Right lobe of liver (tissue), 6 donors: Measurements from ENCODE around the gene STAT1. TPM values are rescaled to one million over a fixed set of nuclear protein-coding genes. Genes with fewer than 3 reads are reported as not detected.
A peak's percentile ranks its signal among the peaks of the same experiment; 100 is the strongest.

Experiments
- ATAC-seq, 4 donors: fragments of 200-7000 bp; cut with Tn5 transposase; one replicate each; pipeline ENCODE4 v1.9.1; 2020; ENCODE audit warnings: mild to moderate bottlenecking in 4 of 4, moderate library complexity in 4 of 4
- DNase-seq, 3 donors: peaks; one replicate each; pipeline ENCODE4 v3.0.0-alpha.2; 2020
- H3K27ac ChIP-seq, 3 donors: fragments of 200-600 bp; one replicate each; pipeline ENCODE4 v1.8.0; 2022
- H3K27me3 ChIP-seq, 2 donors: fragments of 200-600 bp; one replicate each; pipeline ENCODE4 v1.8.0; 2022
- H3K36me3 ChIP-seq, 4 donors: fragments of 200-600 bp; sonication (generic) in 1 of 4; one replicate each; pipeline versions ENCODE4 v1.5.1 to v1.8.0; 2017 to 2022; ENCODE audit warnings: control low read depth in 1 of 4
- H3K4me1 ChIP-seq, 4 donors: fragments of 200-600 bp; sonication (generic) in 1 of 4; one replicate each; pipeline versions ENCODE4 v1.5.1 to v1.8.0; 2017 to 2022; ENCODE audit warnings: control low read depth in 1 of 4
- H3K4me3 ChIP-seq, 3 donors: fragments of 200-600 bp; one replicate each; pipeline ENCODE4 v1.8.0; 2022
- H3K9me3 ChIP-seq, 4 donors: fragments of 200-600 bp; sonication (generic) in 1 of 4; one replicate each; pipeline versions ENCODE4 v1.5.1 to v1.8.0; 2017 to 2022; ENCODE audit warnings: control low read depth in 1 of 4
- POLR2A ChIP-seq: fragments of 450-650 bp; IDR thresholded peaks from one replicate; pipeline ENCODE4 v1.6.1; 2017; ENCODE audit warnings: antibody characterized with exemption, mild to moderate bottlenecking
- WGBS: methylation state at CpG from one replicate; pipeline ENCODE4 v1.1.6; 2018; ENCODE audit warnings: low coverage, low lambda C conversion rate; ENCODE audit not compliant: insufficient coverage; ENCODE audit errors: missing lambda C conversion rate; 5-methylcytosine and 5-hydroxymethylcytosine counted together
- intact Hi-C, 2 donors: fragments of 100-400 bp; cut with DNase I; formaldehyde crosslinking; loops; one replicate each; pipeline versions ENCODE4 v1.11.2 to v1.14.1; 2022
- total RNA-seq, 6 experiments: library from RNA; depleted of rRNA in 2 of 6; stranded (reverse); fragments of >200 nt in 2 of 6; fragmentation: NEBNext Ultra II Directional in 3 of 6; extraction: Animal tissue kit (Norgen Biotek cat#: 25700) in 3 of 6; gene quantifications; one replicate each; pipeline versions ENCODE4 v1.1.0 to v1.2.4, GENCODE V29; 2016 to 2023
- TF ChIP-seq, protein P1 (sequence below), 4 donors: fragments of 200-600 bp in 3 of 4; fragments of 450-650 bp in 1 of 4; IDR thresholded peaks; one replicate each; pipeline versions ENCODE4 v1.5.1 to v1.8.0; 2016 to 2022; ENCODE audit warnings: antibody characterized with exemption in 4 of 4, mild to moderate bottlenecking in 2 of 4
- donor health status: DM: no; HTN: yes; CAD: no.
- donor health status: DM: no; HTN: no; CAD: no.
- donor health status: DM: no; HTN: no; CAD: no.
- donor health status: DM: no; HTN: yes; CAD: no.
- donor health status: DM: no; HTN: yes; CAD: no.

STAT1 gene
- total RNA-seq, 6 experiments from 2014 or later: 28.9 to 72.3 (median 48.5) TPM

DNA sequence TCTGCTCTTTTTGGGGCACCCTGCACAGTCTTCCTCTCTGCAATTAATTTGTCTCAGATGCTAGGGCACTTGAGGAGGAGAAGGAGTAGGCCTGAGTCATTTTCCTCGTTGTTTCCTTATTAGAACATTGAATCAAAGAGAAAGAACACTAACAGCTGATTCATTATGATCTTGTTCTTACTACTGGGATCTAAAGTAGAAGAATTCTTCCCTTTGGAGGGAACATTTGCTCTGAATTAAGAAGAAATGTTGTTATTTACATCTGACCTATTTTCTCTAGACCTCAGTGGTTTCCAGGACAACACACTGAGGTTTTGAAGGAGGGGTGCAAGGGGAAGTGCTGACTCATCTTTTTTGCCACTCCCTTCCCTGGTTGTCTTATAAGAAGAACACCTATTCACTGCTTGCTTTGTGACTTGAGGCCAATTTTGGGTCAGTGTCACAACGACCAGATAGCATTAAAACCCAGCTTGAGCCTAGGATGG, 24.3 kb upstream of the STAT1 start:
- H3K9me3 ChIP-seq: no peaks in the 10 kb centered on the region
- intact Hi-C loops: no loop called here
- no peaks in the 10 kb centered on the region for H3K4me1 ChIP-seq
- H3K27me3 ChIP-seq: no peaks in the 10 kb centered on the region
- DNase-seq: no peak
- H3K27ac ChIP-seq: no peak overlapping the region
- ATAC-seq: no peak
- 60% methylated on average over 2 of the region's 2 CpGs for WGBS
- H3K36me3 ChIP-seq: no peaks in the 10 kb centered on the region
- TF ChIP-seq, protein P1, sequence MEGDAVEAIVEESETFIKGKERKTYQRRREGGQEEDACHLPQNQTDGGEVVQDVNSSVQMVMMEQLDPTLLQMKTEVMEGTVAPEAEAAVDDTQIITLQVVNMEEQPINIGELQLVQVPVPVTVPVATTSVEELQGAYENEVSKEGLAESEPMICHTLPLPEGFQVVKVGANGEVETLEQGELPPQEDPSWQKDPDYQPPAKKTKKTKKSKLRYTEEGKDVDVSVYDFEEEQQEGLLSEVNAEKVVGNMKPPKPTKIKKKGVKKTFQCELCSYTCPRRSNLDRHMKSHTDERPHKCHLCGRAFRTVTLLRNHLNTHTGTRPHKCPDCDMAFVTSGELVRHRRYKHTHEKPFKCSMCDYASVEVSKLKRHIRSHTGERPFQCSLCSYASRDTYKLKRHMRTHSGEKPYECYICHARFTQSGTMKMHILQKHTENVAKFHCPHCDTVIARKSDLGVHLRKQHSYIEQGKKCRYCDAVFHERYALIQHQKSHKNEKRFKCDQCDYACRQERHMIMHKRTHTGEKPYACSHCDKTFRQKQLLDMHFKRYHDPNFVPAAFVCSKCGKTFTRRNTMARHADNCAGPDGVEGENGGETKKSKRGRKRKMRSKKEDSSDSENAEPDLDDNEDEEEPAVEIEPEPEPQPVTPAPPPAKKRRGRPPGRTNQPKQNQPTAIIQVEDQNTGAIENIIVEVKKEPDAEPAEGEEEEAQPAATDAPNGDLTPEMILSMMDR (IDR thresholded peaks at IDR 0.05): no peak
- no peak for TF ChIP-seq POLR2A
- no peak overlapping the region for H3K4me3 ChIP-seq

DNA sequence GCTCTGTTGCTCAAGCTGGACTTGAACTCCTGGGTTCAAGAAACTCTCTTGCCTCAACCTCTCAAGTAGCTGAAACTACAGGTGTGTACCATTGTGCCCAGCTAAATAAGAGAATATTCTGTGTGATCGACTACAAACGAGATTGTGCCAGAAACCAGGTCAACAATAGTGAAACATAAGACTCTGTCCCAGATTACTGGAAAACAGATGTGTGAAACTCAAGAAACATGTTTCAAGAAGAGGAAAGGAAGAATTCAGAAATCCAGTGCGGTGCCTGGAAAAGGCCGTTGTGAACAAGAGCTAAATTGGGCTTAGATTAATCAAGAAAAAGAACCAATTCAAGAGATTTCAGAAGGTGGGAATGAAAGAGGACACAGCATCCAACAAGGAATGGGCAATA, 23.4 kb upstream of the STAT1 start:
- Histone ChIP-seq H3K36me3 (no peaks in the 10 kb centered on the region), H3K4me1 (no peaks in the 10 kb centered on the region), H3K9me3 (no peaks in the 10 kb centered on the region), H3K4me3 (no peak overlapping the region), H3K27ac (no peak overlapping the region), H3K27me3 (no peaks in the 10 kb centered on the region)
- TF ChIP-seq, protein P1 (IDR thresholded peaks at IDR 0.05): no peak
- no peak for TF ChIP-seq POLR2A
- ATAC-seq: no peak
- no peak for DNase-seq
- 95% methylated on average over 2 of the region's 4 CpGs for WGBS
- intact Hi-C loops: no loop called here

DNA sequence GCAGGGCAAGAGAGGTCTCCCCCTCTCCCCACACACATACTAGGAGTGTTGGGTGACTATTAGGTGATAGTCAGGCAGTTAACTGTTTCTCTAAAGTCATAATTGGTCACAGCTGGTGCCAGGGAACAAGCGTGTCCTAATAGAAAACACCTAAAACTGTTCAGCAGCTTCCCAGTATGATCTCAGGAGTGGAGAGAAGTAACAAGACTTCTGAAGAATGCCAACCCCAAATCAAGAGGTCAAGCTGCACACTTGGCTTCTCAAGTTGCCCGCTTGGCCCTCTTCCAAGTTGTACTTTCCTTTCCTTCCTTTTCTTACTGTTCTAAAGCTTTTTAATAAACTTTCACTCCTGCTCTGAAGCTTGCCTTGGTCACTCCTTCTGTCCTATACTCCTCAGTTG, 22.4 kb upstream of the STAT1 start:
- TF ChIP-seq, protein P1 (IDR thresholded peaks at IDR 0.05): no peak
- no peak for TF ChIP-seq POLR2A
- H3K4me1 ChIP-seq: no peaks in the 10 kb centered on the region
- H3K4me3 ChIP-seq: no peak overlapping the region
- H3K27ac ChIP-seq: no peak overlapping the region
- 100% methylated on average over 2 of the region's 2 CpGs for WGBS
- H3K9me3 ChIP-seq: no peaks in the 10 kb centered on the region
- no peak for DNase-seq
- H3K36me3 ChIP-seq: no peaks in the 10 kb centered on the region
- H3K27me3 ChIP-seq: no peaks in the 10 kb centered on the region
- ATAC-seq: no peak
- intact Hi-C loops: no loop called here

DNA sequence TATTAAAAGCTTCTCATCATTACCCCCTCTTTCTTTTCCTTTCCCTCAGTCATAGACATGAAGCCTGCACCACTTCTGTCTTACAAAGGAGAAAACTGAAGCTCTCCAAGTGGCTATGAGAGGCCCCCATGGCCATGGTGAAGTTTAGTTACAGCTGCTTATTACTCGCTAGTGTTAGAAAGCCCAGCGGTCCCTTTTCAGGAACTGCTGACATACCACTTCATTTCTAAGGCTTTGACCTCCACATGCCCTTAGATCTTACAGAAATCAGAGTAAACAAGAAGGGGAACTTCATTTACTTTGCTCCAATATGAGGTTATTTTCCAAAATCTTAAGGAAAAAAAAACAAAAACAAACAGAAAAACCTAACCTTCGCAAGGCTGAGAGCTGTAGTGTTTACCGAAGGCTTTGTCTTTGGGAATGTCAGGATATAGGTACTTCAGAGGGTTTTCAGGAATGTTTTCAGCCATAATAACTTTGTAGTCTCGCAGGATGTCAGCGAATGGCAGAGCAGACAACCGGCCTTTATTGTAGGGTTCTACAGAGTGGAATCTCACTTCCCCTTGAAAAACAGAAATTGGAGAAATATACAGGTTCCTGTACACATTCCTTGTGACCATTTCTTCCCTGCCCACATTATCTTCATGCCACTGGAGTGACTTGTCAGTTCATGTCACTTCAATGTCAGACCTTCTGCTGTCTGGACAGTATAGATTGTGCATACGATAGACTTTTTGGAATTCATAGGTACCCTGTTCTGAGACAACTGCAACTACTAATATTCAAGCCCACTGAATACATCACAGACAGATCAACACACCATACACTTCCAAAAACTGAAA, 18.8 kb upstream of the STAT1 start:
- Histone ChIP-seq H3K36me3 (no peaks in the 10 kb centered on the region), H3K4me3 (no peak overlapping the region), H3K9me3 (no peaks in the 10 kb centered on the region), H3K4me1 (no peaks in the 10 kb centered on the region), H3K27ac (no peak overlapping the region), H3K27me3 (no peaks in the 10 kb centered on the region)
- intact Hi-C loops: no loop called here
- TF ChIP-seq, protein P1 (IDR thresholded peaks at IDR 0.05): no peak
- TF ChIP-seq POLR2A: no peak
- WGBS: 74% methylated on average over 8 of the region's 8 CpGs
- ATAC-seq (peak in 3 of 4 donors; percentile 27 to 60 (median 47)), DNase-seq (no peak)
